GM12878 (cell line): ENCODE measurements around the gene MGP. TPM values are rescaled to one million over a fixed set of nuclear protein-coding genes. Genes with fewer than 3 reads are reported as not detected.

Experiments used
- ATF3 ChIP-seq: IDR thresholded peaks from 2 replicates; pipeline ENCODE4 v1.6.1; 2011; ENCODE audit warnings: low read depth, mild to moderate bottlenecking, low read length, moderate library complexity, borderline replicate concordance; ENCODE audit errors: extremely low read depth
- CBX3 ChIP-seq: fragments of 200-600 bp; sonication (generic); IDR thresholded peaks from 2 replicates; pipeline ENCODE4 v1.6.1; 2016; ENCODE audit warnings: low read depth, borderline replicate concordance
- CHD4 ChIP-seq: fragments of 200-600 bp; sonication (generic); IDR thresholded peaks from 2 replicates; pipeline ENCODE4 v1.6.1; 2016; ENCODE audit warnings: mild to moderate bottlenecking
- EGR1 ChIP-seq, 2 experiments: IDR thresholded peaks; 1 replicate in 1 of 2; 2 replicates in 1 of 2; pipeline ENCODE4 v1.6.1; 2011 to 2012; ENCODE audit warnings: low read depth in 2 of 2, low read length in 2 of 2, borderline replicate concordance in 1 of 2, mild to moderate bottlenecking in 1 of 2, moderate library complexity in 1 of 2
- FOXM1 ChIP-seq: IDR thresholded peaks from 2 replicates; pipeline ENCODE4 v1.6.1; 2012; ENCODE audit warnings: low read depth, mild to moderate bottlenecking, inconsistent platforms, low read length, moderate library complexity
- HDAC2 ChIP-seq: fragments of 200-600 bp; sonication (generic); IDR thresholded peaks from 2 replicates; pipeline ENCODE4 v1.6.1; 2017
- IRF3 ChIP-seq: fragments of 450-650 bp; IDR thresholded peaks from 2 replicates; pipeline ENCODE4 v1.6.1; 2014; ENCODE audit warnings: mild to moderate bottlenecking
- KAT2A ChIP-seq: conservative IDR thresholded peaks from 2 replicates; pipeline ENCODE4 v1.6.1; 2011; ENCODE audit warnings: low read depth, low read length; ENCODE audit not compliant: control insufficient read depth
- MXI1 ChIP-seq: fragments of 150-350 bp; IDR thresholded peaks from 2 replicates; pipeline ENCODE4 v1.6.1; 2011; ENCODE audit warnings: low read depth, mild to moderate bottlenecking, inconsistent platforms, low read length, improper control_type of control experiment
- NBN ChIP-seq: fragments of 450-650 bp; IDR thresholded peaks from 2 replicates; pipeline ENCODE4 v1.6.1; 2016
- POLR2A ChIP-seq: IDR thresholded peaks from 2 replicates; pipeline ENCODE4 v1.6.1; 2011; ENCODE audit warnings: low read depth, mild to moderate bottlenecking, low read length
- RELA ChIP-seq: fragments of 450-650 bp; IDR thresholded peaks from 2 replicates; pipeline ENCODE4 v1.8.0; 2014; ENCODE audit warnings: borderline replicate concordance; ENCODE audit not compliant: partially characterized antibody
- RUNX3 ChIP-seq: IDR thresholded peaks from 2 replicates; pipeline ENCODE4 v1.6.1; 2012; ENCODE audit warnings: low read length, inconsistent platforms
- SMARCA5 ChIP-seq: fragments of 450-650 bp; IDR thresholded peaks from 2 replicates; pipeline ENCODE4 v1.6.1; 2017; ENCODE audit warnings: mild to moderate bottlenecking
- SUPT20H ChIP-seq: IDR thresholded peaks from 2 replicates; pipeline ENCODE4 v1.6.1; 2011; ENCODE audit warnings: low read depth, mild to moderate bottlenecking, low read length, moderate library complexity, borderline replicate concordance; ENCODE audit not compliant: control insufficient read depth
- TCF3 ChIP-seq: IDR thresholded peaks from 2 replicates; pipeline ENCODE4 v1.6.1; 2012; ENCODE audit warnings: low read depth, mild to moderate bottlenecking, low read length, borderline replicate concordance; ENCODE audit not compliant: insufficient read depth
- ZBTB4 ChIP-seq: fragments of 450-650 bp; formaldehyde crosslinking; IDR thresholded peaks from 2 replicates; pipeline ENCODE4 v1.4.0; 2022; ENCODE audit warnings: mild to moderate bottlenecking, moderate library complexity
- ZNF24 ChIP-seq: fragments of 450-650 bp; IDR thresholded peaks from 2 replicates; pipeline ENCODE4 v1.6.1; 2017; ENCODE audit warnings: antibody characterized with exemption, mild to moderate bottlenecking
- polyA plus RNA-seq, 11 experiments: library from polyadenylated mRNA; depleted of rRNA in 4 of 11; unstranded in 6 of 11; stranded (reverse) in 5 of 11; fragments of >200 nt; fragmentation: Nextera tagmentation in 4 of 11; fragmentation: Illumina TruSeq in 1 of 11; extraction: Ambion mirVana in 4 of 11; extraction: Trizol in 1 of 11; gene quantifications; 1 replicate in 1 of 11; 2 replicates in 10 of 11; pipeline versions ENCODE4 v1.2.1 to v1.2.3, GENCODE V29; 2011 to 2016; ENCODE audit warnings: inconsistent platforms in 2 of 11, missing spikeins in 2 of 11, low read depth in 1 of 11
- total RNA-seq, 4 experiments: library from RNA; depleted of rRNA in 3 of 4; stranded (reverse); fragments of >200 nt in 3 of 4; fragmentation: Illumina TruSeq in 1 of 4; extraction: Trizol in 1 of 4; gene quantifications; 2 replicates each; pipeline versions ENCODE4 v1.2.1 to v1.2.3, GENCODE V29; 2013 to 2021

The MGP gene
- total and polyA plus RNA-seq, 10 of the 15 experiments (the other 5 are each of a cell fraction or from before 2014, with no cell fraction given) = 0.21 to 1.2 TPM; not detected in 8

- TF ChIP-seq ZBTB4 (CRISPR knock-in tag) (no peak), RUNX3 (no peak), ZNF24 (no peak), TCF3 (no peak), POLR2A (no peak), CBX3 (no peak), ATF3 (0 out of 2 replicates have a peak, but pooled peaks have one; percentile 4), NBN (peak; percentile 66), CHD4 (no peak), EGR1 (IDR thresholded peaks at IDR 0.05; ENCODE audit: borderline replicate concordance in 1 of 2, low read depth in 2 of 2, low read length in 2 of 2) (no peak), SMARCA5 (no peak), RELA (no peak), IRF3 (no peak), KAT2A (no peak), FOXM1 (peak; percentile 58; the same call in 1 of the 2 replicates), SUPT20H (no peak), HDAC2 (no peak), MXI1 (no peak)
These were observed 40.3 kb downstream of the MGP start (continued) for GRCh38 chr12:14845350-14845750.
